Fibroblast of lung (primary cell): ENCODE measurements around the gene ORM2.

Experiments used
- CTCF ChIP-seq, 2 donors: IDR thresholded peaks in 1 of 2; conservative IDR thresholded peaks in 1 of 2; 1 replicate in 1 of 2; 2 replicates in 1 of 2; pipeline ENCODE4 v1.5.1; 2011 to 2012; ENCODE audit warnings: low read length in 2 of 2, control low read depth in 1 of 2, inconsistent platforms in 1 of 2, low read depth in 1 of 2, mild to moderate bottlenecking in 1 of 2
- EZH2 ChIP-seq: IDR thresholded peaks from 2 replicates; pipeline ENCODE4 v1.5.1; 2012; ENCODE audit warnings: low read length, control low read depth, mild to moderate bottlenecking; ENCODE audit errors: missing control alignments

GRCh38 chr9:114299286-114300152 lies 30.1 kb upstream of the ORM2 start:
- no peak for TF ChIP-seq EZH2
- TF ChIP-seq CTCF (conservative IDR thresholded peaks at IDR 0.05 in 1 of 2, IDR thresholded peaks at IDR 0.05 in 1 of 2; ENCODE audit: low read depth in 1 of 2, low read length in 2 of 2): no peak
